Hepatocyte (in vitro differentiated cells): ENCODE data around the gene GLT6D1. TPM values are rescaled to one million over a fixed set of nuclear protein-coding genes. Genes with fewer than 3 reads are reported as not detected.

ENCODE experiments used
- DNase-seq: peaks from one replicate; pipeline ENCODE4 v3.0.0-alpha.2; 2016; ENCODE audit warnings: low spot score
- H2AFZ ChIP-seq: fragments of 200-600 bp; sonication (generic); 2 replicates; pipeline ENCODE4 v1.6.0; 2016; ENCODE audit warnings: antibody characterized with exemption, mild to moderate bottlenecking
- H3K27ac ChIP-seq: fragments of 200-600 bp; sonication (generic); 2 replicates; pipeline ENCODE4 v1.5.1; 2016; ENCODE audit warnings: mild to moderate bottlenecking
- H3K27me3 ChIP-seq: fragments of 200-600 bp; sonication (generic); 2 replicates; pipeline ENCODE4 v1.6.1; 2016
- H3K36me3 ChIP-seq: fragments of 200-600 bp; sonication (generic); replicated peaks from 2 replicates; pipeline ENCODE4 v1.5.1; 2016; ENCODE audit warnings: low read depth; ENCODE audit not compliant: insufficient read depth
- H3K4me1 ChIP-seq: fragments of 200-600 bp; sonication (generic); 2 replicates; pipeline ENCODE4 v1.5.1; 2016; ENCODE audit warnings: mild to moderate bottlenecking, moderate library complexity; ENCODE audit not compliant: insufficient read depth
- H3K4me2 ChIP-seq: fragments of 200-600 bp; sonication (generic); 2 replicates; pipeline ENCODE4 v1.6.0; 2016
- H3K4me3 ChIP-seq: fragments of 200-600 bp; sonication (generic); 2 replicates; pipeline ENCODE4 v1.5.1; 2016; ENCODE audit warnings: mild to moderate bottlenecking
- H3K79me2 ChIP-seq: fragments of 200-600 bp; sonication (generic); 2 replicates; pipeline ENCODE4 v1.6.0; 2017; ENCODE audit warnings: mild to moderate bottlenecking
- H3K9me2 ChIP-seq: fragments of 200-600 bp; sonication (generic); replicated peaks from 2 replicates; pipeline ENCODE4 v1.6.0; 2017; ENCODE audit warnings: mild to moderate bottlenecking; ENCODE audit not compliant: insufficient read depth
- H3K9me3 ChIP-seq: fragments of 200-600 bp; sonication (generic); 2 replicates; pipeline ENCODE4 v1.5.1; 2016; ENCODE audit warnings: low read depth, mild to moderate bottlenecking
- H4K20me1 ChIP-seq: fragments of 200-600 bp; sonication (generic); 2 replicates; pipeline ENCODE4 v1.6.0; 2016; ENCODE audit warnings: mild to moderate bottlenecking; ENCODE audit not compliant: insufficient read depth, poor library complexity, severe bottlenecking
- EZH2 ChIP-seq: fragments of 200-600 bp; sonication (generic); IDR thresholded peaks from 2 replicates; pipeline ENCODE4 v1.6.1; 2016; ENCODE audit warnings: antibody characterized with exemption, mild to moderate bottlenecking, borderline replicate concordance
- EZH2phosphoT487 ChIP-seq: fragments of 200-600 bp; sonication (generic); IDR thresholded peaks from one replicate; pipeline ENCODE4 v1.6.1; 2018; ENCODE audit warnings: antibody characterized with exemption, mild to moderate bottlenecking, low read depth, moderate library complexity; ENCODE audit not compliant: unreplicated experiment, severe bottlenecking
- WGBS: methylation state at CpG from one replicate; pipeline ENCODE4 v1.1.6; 2016; ENCODE audit warnings: low lambda C conversion rate; ENCODE audit errors: missing lambda C conversion rate; 5-methylcytosine and 5-hydroxymethylcytosine counted together
- polyA plus RNA-seq: library from polyadenylated mRNA; unstranded; fragments of >200 nt; fragmentation: Nextera tagmentation; extraction: Ambion mirVana; gene quantifications from 2 replicates; pipeline ENCODE4 v1.2.1, GENCODE V29; 2016
- total RNA-seq: library from RNA; depleted of rRNA; stranded (reverse); fragments of >200 nt; gene quantifications from 2 replicates; pipeline ENCODE4 v1.2.3, GENCODE V29; 2014
- TF ChIP-seq, protein P1 (sequence below): fragments of 200-600 bp; sonication (generic); IDR thresholded peaks from 2 replicates; pipeline ENCODE4 v1.5.1; 2016; ENCODE audit warnings: antibody characterized with exemption, mild to moderate bottlenecking; ENCODE audit not compliant: poor library complexity

Gene GLT6D1
- total and polyA plus RNA-seq, 2 experiments from 2014 or later, result 0.20 TPM; not detected in 1

GRCh38 chr9:135582966-135583687, 56.2 kb downstream of the GLT6D1 start:
- Histone ChIP-seq H3K9me2 (no peaks in the 10 kb centered on the region), H3K4me1 (no peaks in the 10 kb centered on the region), H3K27ac (no peak overlapping the region), H2AFZ (no peak overlapping the region), H4K20me1 (no peaks in the 10 kb centered on the region), H3K4me2 (no peak overlapping the region), H3K36me3 (no peaks in the 10 kb centered on the region), H3K27me3 (no peaks in the 10 kb centered on the region), H3K4me3 (no peak overlapping the region), H3K9me3 (no peaks in the 10 kb centered on the region), H3K79me2 (no peaks in the 10 kb centered on the region)
- WGBS, result 78% methylated on average over 19 of the region's 19 CpGs
- TF ChIP-seq EZH2phosphoT487 (no peak), EZH2 (no peak)
- TF ChIP-seq, protein P1, sequence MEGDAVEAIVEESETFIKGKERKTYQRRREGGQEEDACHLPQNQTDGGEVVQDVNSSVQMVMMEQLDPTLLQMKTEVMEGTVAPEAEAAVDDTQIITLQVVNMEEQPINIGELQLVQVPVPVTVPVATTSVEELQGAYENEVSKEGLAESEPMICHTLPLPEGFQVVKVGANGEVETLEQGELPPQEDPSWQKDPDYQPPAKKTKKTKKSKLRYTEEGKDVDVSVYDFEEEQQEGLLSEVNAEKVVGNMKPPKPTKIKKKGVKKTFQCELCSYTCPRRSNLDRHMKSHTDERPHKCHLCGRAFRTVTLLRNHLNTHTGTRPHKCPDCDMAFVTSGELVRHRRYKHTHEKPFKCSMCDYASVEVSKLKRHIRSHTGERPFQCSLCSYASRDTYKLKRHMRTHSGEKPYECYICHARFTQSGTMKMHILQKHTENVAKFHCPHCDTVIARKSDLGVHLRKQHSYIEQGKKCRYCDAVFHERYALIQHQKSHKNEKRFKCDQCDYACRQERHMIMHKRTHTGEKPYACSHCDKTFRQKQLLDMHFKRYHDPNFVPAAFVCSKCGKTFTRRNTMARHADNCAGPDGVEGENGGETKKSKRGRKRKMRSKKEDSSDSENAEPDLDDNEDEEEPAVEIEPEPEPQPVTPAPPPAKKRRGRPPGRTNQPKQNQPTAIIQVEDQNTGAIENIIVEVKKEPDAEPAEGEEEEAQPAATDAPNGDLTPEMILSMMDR, result no peak
- no peak for DNase-seq

DNA sequence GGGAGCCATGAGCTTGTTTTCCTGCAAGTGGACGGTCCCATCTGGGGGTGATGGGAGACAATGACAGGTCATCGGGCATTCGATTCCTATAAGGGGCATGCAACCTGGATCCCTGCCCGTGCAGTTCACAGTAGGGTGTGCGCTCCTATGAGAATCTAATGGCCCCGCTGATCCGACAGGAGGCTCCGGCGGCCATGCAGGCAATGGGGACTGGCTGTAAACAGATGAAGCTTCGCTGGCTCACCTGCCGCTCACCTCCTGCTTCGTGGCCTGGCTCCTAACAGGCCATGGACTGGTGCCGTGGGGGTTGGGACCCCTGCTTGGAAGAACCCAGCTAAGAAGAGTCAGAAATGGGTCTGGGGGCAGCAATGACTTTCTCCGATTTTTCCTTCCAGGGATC, 56.8 kb downstream of the GLT6D1 start:
- no peak overlapping the region for H3K4me3 ChIP-seq
- no peaks in the 10 kb centered on the region for H3K9me3 ChIP-seq
- no peak for DNase-seq
- H3K4me1 ChIP-seq, result no peaks in the 10 kb centered on the region
- no peak for TF ChIP-seq EZH2
- no peaks in the 10 kb centered on the region for H3K79me2 ChIP-seq
- H3K4me2 ChIP-seq, result no peak overlapping the region
- WGBS, result 92% methylated on average over 14 of the region's 14 CpGs
- no peaks in the 10 kb centered on the region for H4K20me1 ChIP-seq
- H3K9me2 ChIP-seq, result no peaks in the 10 kb centered on the region
- no peak overlapping the region for H2AFZ ChIP-seq
- H3K27ac ChIP-seq, result no peak overlapping the region
- H3K36me3 ChIP-seq, result no peaks in the 10 kb centered on the region
- H3K27me3 ChIP-seq, result no peaks in the 10 kb centered on the region

DNA sequence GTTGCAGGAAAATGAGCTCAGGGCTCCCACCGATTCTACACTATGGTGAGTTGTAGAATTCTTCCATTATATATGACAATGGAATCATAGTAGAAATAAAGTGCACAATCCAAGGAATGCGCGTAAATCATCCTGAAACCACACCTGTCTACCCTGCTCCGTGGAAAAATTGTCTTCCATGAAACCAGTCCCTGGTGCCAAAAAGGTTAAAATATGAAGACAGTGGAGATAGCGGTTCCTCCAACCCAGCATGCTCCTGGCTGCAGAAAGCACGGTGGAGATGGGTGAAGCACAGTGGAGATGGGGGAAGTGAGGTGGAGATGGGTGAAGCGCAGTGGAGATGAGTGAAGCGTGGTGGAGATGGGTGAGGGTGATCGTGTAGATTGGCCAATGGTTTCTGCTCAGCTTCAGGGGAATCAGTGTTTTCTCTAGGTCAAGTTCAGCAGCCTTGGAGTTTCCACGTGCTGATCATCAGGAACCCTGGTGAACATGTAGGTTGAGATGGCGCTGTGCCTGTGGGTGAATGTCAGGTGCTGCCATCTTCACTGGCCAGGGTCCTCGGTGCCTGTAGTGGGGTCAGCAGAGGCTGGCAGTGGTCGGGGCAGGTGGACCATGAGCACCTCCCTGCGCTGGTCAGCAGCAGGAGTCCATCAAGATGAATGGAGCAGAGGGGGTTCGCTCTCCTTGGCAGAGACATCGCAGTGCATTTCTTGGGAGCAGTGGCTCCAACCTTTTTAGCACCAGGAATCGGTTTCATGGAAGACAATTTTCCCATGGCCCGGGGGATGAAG, 57.5 kb downstream of the GLT6D1 start:
- H3K27ac ChIP-seq, result no peak overlapping the region
- no peaks in the 10 kb centered on the region for H3K79me2 ChIP-seq
- H3K9me2 ChIP-seq, result no peaks in the 10 kb centered on the region
- no peak overlapping the region for H2AFZ ChIP-seq
- no peaks in the 10 kb centered on the region for H3K9me3 ChIP-seq
- no peaks in the 10 kb centered on the region for H3K4me1 ChIP-seq
- DNase-seq, result no peak
- no peak overlapping the region for H3K4me2 ChIP-seq
- H3K4me3 ChIP-seq, result no peak overlapping the region
- TF ChIP-seq EZH2 (no peak), EZH2phosphoT487 (no peak)
- TF ChIP-seq, protein P1, result no peak
- WGBS, result 90% methylated on average over 18 of the region's 18 CpGs
- H3K27me3 ChIP-seq, result no peaks in the 10 kb centered on the region
- no peaks in the 10 kb centered on the region for H4K20me1 ChIP-seq
- H3K36me3 ChIP-seq, result no peaks in the 10 kb centered on the region

DNA sequence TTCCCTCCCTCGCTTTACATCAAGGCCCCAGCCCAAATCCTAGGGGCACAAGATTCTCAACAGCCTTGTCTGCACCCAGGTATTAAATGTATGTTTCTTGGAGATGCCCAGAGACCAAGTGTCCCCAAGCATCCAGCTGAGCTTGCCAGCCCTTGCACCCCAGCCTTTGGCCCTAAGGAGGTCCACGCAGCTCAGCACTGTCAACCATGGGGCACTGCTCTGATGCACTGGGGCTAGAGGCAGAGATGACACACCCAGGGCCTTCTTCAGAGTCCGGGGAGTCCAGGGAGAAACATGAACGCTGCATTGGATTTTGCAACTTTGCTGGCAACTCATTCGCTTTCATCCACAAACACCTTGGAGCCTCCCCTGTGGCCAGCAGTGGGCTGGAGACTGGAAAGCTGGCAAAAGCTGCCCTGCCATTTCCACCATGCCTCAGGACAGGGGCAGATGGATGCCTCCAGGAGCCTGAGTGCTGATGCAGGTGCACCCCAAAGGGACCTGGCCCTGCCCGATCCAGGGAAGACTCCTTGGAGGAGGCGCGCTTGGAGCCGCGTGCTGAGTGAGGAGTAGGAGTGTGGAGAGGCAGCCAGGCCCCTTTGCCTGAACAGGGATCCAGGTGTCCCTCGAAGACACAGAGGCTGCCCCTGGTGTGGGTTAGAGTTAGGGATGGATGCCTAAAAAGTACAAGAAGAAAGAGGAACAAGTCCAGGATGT, 58.5 kb downstream of the GLT6D1 start:
- Histone ChIP-seq H3K79me2 (no peaks in the 10 kb centered on the region), H3K9me2 (no peaks in the 10 kb centered on the region), H3K27ac (no peak overlapping the region), H3K36me3 (no peaks in the 10 kb centered on the region), H3K9me3 (no peaks in the 10 kb centered on the region), H3K4me3 (no peak overlapping the region), H3K4me2 (no peak overlapping the region), H3K27me3 (no peaks in the 10 kb centered on the region), H4K20me1 (no peaks in the 10 kb centered on the region), H2AFZ (no peak overlapping the region), H3K4me1 (no peaks in the 10 kb centered on the region)
- 93% methylated on average over 11 of the region's 11 CpGs for WGBS
- DNase-seq, result no peak
- TF ChIP-seq, protein P1, result no peak
- TF ChIP-seq EZH2 (no peak), EZH2phosphoT487 (no peak)
